PFSK-1 (cell line): ENCODE measurements around the gene ZBTB25.

Source experiments
- FOXP2 ChIP-seq: optimal IDR thresholded peaks from 2 replicates; pipeline ENCODE3; 2011; ENCODE audit warnings: borderline replicate concordance, control low read depth, inconsistent platforms; ENCODE audit not compliant: insufficient read depth; ENCODE audit errors: extremely low read length, extremely low read depth
- POLR2AphosphoS5 ChIP-seq: IDR thresholded peaks from 2 replicates; pipeline ENCODE4 v1.6.1; 2012; ENCODE audit warnings: low read depth, mild to moderate bottlenecking, control low read depth, low read length, moderate library complexity
- SIN3A ChIP-seq: IDR thresholded peaks from 2 replicates; pipeline ENCODE4 v1.6.1; 2012; ENCODE audit warnings: mild to moderate bottlenecking, low read length, moderate library complexity, borderline replicate concordance; ENCODE audit not compliant: insufficient read depth
- TAF1 ChIP-seq: IDR thresholded peaks from 2 replicates; pipeline ENCODE4 v1.6.1; 2012; ENCODE audit warnings: low read length, control low read depth, borderline replicate concordance; ENCODE audit not compliant: insufficient read depth
- TF ChIP-seq, protein P1 (sequence below), 2 experiments: IDR thresholded peaks; 2 replicates each; pipeline versions ENCODE4 v1.6.1 to v1.8.0; 2011 to 2012; ENCODE audit warnings: low read depth in 2 of 2, low read length in 2 of 2, control low read depth in 1 of 2, inconsistent platforms in 1 of 2, mild to moderate bottlenecking in 1 of 2, moderate library complexity in 1 of 2; ENCODE audit not compliant: insufficient read depth in 1 of 2

DNA sequence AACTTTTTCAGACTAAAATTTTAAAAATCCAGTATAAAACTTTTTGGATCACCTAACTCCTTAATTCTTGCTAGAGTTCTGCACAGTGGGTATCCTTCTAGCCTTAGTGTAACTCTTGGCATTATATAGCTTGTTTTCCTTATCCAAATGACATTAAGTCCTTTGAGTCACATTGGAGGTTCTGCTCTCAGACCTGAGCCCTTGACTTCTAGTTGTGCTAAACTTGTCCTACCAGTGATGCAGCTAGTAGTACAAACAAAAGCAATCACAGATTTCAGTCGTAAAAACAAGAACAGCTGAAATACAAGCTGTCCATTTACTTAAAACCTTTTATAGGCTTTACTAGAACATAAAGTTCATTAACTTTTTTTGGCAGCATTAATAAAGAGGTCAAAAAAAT is 11.4 kb upstream of the ZBTB25 start:
- TF ChIP-seq POLR2AphosphoS5 (no peak), TAF1 (no peak), SIN3A (no peak), FOXP2 (no peak)
- TF ChIP-seq, protein P1, sequence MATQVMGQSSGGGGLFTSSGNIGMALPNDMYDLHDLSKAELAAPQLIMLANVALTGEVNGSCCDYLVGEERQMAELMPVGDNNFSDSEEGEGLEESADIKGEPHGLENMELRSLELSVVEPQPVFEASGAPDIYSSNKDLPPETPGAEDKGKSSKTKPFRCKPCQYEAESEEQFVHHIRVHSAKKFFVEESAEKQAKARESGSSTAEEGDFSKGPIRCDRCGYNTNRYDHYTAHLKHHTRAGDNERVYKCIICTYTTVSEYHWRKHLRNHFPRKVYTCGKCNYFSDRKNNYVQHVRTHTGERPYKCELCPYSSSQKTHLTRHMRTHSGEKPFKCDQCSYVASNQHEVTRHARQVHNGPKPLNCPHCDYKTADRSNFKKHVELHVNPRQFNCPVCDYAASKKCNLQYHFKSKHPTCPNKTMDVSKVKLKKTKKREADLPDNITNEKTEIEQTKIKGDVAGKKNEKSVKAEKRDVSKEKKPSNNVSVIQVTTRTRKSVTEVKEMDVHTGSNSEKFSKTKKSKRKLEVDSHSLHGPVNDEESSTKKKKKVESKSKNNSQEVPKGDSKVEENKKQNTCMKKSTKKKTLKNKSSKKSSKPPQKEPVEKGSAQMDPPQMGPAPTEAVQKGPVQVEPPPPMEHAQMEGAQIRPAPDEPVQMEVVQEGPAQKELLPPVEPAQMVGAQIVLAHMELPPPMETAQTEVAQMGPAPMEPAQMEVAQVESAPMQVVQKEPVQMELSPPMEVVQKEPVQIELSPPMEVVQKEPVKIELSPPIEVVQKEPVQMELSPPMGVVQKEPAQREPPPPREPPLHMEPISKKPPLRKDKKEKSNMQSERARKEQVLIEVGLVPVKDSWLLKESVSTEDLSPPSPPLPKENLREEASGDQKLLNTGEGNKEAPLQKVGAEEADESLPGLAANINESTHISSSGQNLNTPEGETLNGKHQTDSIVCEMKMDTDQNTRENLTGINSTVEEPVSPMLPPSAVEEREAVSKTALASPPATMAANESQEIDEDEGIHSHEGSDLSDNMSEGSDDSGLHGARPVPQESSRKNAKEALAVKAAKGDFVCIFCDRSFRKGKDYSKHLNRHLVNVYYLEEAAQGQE (IDR thresholded peaks at IDR 0.05; ENCODE audit: insufficient read depth in 1 of 2, low read depth in 2 of 2, low read length in 2 of 2): no peak
